NCI-H748 (cell line): Measurements from ENCODE around the gene MICAL3.

Experiments used
- DNase-seq: peaks from one replicate; lab custom pipeline; 2025; ENCODE audit not compliant: unreplicated experiment; lab: John Stamatoyannopoulos, UW

The MICAL3 gene

DNA sequence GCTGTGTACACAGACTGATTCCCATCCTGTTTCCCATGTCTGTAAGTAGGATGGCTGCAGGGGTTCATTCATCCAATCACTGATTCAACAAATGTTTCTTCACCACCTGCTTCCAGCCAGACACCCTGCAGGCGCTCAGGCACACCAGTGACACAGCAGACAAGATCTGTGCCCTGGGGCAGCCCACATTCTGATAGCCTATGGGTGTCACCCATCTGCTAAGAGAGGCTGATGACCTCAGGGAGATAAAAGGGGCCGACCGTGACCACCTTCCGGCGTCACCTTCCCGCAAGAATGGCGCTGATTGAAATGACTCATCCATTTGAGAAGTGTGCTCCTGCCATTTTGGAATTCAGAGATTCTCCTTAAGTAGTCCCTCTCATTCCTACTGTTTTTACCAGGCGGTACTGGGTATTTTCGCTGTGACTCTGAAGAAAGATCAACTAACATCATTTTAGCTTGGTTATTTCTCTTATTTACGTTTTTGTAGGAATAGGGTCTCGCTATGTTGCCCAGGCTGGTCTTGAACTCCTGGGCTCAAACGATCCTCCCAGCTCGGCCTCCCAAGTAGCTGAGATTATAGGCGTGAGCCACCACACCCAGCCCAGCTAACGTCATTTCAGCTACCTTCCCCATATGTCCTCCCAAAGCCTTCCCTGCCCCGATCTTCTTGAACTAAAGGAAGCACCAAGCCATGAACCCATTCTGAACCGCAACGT, 176.8 kb downstream of the MICAL3 start:
- DNase-seq: no peak

DNA sequence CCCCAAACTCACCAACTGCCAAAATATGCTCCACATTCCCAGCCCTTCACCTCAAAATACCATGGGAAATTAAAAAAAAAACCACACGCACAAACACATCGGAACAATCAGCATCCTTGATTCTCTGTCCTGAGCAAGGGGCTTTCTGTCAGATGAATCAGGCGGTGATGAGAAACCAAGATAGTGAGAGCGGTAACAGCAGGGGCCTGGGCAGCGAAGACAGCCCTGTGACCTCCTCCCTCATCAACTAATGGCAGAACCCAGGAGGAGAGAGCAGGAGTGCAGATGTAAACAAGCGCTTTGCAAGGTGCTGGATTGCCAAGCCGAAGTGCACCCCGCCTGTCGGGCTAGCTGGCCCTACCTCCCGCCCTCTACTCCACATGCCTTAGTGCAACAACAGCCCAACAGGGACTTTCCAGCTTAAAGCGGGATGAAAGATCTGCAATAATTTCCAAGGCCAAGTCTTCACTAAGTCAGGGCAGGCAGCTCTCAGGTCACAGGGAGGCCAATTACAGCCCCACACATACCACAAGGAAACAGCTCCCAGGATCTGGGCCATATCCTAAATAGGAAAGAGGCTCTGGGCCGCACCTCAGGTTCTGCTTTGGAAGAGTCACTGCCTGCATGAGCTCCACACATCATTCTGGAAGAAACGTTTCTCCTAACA, 177.9 kb downstream of the MICAL3 start:
- no peak for DNase-seq

DNA sequence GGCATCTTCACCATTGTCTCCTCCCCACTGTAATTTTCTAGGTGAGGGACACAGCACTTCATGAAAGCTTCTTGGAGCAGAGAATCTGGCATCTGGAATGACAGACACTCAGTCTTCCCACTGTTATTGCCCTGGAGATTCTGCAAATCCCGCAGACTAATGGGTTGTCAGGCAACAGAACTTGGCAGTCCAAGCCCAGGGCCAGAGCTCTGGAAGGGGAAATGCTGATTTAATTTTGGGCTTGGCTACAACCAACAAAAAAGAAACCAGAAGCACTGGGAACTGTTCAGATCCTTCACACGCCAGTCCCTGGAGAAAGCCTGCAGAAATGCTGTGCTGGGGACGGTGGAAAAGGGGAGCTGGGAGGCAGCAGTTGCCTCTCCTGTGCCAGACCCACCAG, 178.6 kb downstream of the MICAL3 start:
- DNase-seq: no peak

DNA sequence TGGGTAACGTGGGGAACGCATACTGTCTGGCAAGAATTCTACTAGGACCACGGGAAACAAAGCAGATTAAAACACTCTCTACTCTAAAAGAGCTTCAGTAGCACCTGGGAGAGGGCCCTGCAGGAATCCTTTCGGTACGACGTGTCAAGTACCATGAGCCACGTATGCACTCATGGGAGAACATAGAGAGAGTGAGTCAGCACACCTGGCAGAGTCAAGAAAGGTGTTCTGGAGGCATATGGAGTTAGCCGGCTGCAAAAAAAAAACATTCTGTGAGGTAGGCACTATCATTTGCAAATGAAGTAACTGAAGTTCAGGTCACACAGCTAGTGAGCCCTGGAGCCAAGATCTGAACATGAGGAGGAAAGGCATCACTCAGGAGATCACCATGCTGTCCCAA, 179.0 kb downstream of the MICAL3 start:
- DNase-seq: no peak

DNA sequence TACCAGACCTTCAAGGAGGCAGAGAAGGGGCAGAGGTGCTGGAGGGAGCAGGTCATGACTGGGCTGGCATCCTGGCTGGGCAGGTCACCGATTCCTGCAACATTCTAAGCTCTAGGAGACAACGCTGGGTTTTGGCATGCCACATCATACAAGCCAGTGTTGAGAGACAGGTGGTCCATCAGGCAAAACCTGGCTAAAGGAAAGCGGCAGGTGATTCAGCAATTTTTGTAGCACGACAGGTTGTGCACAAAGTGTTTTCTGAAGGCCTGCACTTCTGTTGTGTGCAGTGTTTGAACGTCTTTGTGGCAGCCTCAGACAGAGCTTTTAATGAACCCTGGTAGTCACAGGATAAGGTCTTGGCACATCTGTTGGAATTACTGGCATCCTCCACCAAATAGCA, 180.2 kb downstream of the MICAL3 start:
- DNase-seq: no peak

DNA sequence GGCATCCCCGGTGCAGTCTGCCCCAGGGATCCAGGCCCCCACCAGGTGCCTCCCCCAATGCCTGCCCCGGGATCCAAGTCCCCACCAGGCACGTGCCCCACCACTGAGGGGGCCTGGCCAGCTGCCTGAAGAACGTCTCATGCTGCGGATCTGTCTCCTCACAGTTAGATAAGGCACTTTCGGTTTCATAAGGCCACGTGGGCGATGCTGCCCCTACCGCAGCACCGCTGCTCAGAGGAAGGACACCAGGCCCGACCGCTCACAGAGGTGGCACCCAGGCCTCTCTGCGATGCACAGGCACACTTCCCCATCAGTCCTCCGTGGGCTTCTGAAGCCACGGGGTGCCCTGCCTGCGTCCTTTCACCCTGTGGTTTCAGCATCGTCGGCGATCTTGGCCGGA, 182.0 kb downstream of the MICAL3 start:
- DNase-seq: no peak

DNA sequence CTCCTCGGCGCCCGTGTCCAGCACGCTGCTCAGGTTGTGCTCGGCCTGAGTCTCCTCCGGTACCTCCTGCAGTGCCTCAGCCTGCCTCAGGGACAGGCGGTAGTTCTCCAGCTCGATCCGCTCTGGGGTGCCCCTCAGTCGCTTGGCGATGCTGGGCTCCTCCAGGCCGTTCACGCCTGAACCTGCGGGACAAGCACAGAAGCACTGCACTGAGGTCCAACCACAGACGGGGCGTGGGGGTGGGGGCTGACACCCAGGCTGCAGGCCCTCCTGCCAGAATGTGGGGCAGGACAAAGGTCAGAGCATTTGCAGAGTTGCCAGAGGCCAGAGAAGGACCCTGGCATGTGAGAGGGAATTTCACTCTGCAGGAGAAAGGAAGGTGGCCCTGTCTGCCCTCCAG, 182.5 kb downstream of the MICAL3 start:
- no peak for DNase-seq

DNA sequence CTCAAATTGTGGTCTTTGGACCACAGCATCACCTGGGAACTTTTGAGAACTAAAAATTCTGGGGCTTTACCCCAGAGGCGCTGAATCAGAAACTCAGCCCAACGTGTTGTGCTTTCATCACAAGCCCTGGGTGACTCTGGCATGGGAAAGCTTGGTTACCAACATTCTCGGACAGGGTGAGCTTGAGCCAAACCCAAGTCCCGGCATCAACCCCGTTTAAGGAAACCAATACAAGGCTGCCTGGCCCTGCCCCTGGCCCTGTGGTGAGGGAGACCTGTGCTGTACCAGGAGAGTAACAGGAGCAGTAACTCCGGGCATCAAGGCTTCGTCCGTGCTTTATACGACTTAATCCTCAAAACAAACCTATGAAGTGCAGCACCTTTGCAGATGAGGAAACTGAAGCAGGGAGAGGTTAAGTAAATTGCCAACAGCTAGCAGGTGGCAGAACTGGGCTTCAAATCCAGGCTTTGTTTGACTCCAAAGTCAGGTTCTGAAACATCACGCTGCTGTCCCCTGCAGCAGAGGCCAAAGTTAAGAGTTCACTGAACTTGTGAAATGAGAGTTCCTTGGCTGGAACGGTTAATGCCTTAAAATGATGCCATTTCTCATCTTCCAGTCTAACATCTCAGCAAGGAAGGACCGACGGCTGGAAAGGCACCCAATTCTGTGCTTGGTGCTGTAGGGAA, 186.0 kb downstream of the MICAL3 start:
- DNase-seq: no peak

DNA sequence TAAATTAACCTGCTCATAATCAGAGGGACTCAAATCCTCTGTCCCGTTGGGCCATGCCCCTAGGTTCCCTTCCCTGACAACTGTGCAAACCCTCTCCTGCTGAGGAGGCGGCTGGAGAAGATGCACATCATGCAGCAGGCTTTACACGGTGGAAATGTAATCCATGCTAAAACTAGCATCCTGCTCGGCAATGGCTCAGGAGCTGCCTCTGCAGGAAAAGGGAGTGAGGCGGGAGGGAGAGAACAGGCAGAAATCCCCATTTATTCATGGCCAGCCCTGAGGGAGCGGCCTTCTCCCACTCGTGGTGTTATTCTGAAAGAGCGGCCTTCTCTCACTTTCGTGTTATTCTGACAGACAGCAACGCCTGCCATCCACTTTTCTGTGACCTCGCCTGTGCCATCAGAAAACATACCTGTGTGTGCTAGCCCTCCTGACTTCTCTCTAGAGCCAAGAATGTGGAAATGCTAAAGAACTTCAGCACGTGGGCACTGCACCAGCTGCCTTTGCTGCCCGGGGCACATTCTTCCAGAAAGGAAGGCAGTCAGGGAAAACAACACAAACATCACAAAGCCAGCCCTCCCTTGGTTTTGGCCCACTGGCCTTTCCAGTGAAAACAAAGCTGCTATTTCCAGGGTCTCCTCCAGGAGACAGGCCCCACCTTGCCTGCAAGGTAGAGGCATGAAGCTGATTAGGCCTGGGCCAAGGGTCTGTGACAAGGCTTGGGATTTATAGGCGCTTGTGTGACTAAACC, 187.2 kb downstream of the MICAL3 start:
- no peak for DNase-seq

DNA sequence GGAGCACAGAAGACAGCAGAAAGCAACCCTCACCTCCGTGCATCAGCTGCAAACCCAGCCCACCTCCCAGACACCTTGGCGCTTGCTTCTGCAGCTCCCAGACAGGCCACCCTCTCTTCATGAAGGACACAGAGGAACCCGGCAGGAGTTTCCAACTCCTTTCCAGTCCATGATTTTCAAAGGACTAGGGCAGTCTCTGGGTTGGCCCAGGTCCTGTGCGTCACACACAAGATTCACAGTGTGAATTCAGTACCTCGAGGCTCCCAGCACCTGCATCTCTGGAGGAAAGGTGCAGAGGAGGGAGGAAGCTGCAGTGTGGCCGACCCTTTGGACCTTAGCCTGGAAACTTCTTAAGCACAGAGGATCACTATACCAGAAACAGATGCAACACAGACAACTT, 189.1 kb downstream of the MICAL3 start:
- no peak for DNase-seq

DNA sequence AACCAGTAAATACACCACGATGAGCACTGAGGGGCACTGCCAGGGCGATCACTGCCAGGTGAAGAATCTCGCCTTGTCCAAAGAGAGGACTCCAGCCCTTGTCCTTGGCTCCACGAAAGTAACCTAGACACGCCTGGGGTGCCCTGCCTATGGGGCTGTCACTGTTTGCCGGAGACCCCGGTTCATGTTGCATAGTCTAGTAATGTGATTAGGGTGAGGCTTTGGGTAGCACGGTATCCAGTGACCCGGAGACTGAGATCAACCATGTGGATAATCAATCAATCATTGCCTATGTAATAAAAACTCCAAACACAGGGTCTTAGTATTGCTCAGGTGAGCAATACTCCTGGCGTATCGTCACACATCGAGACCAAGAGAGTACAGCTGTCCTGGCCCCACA, 190.9 kb downstream of the MICAL3 start:
- no peak for DNase-seq

DNA sequence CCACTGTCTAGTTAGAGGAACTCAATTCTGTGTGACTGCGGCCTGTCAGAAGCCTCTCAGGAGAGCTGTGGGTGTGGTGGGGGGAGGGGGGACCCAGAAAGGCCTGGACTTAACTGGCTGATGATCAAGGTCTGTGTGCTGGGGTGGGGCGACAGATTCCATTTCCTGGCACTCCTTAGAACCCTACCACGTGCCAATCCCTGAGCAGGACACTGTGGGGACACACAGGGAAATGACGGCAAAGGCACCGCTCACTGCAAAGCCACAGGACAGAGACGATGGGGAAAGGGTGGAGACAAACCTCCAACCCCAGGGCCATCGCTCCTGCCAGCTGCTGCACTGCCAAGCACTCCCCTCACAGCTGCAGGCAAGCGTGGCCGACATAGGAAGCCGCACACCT, 191.7 kb downstream of the MICAL3 start:
- no peak for DNase-seq

DNA sequence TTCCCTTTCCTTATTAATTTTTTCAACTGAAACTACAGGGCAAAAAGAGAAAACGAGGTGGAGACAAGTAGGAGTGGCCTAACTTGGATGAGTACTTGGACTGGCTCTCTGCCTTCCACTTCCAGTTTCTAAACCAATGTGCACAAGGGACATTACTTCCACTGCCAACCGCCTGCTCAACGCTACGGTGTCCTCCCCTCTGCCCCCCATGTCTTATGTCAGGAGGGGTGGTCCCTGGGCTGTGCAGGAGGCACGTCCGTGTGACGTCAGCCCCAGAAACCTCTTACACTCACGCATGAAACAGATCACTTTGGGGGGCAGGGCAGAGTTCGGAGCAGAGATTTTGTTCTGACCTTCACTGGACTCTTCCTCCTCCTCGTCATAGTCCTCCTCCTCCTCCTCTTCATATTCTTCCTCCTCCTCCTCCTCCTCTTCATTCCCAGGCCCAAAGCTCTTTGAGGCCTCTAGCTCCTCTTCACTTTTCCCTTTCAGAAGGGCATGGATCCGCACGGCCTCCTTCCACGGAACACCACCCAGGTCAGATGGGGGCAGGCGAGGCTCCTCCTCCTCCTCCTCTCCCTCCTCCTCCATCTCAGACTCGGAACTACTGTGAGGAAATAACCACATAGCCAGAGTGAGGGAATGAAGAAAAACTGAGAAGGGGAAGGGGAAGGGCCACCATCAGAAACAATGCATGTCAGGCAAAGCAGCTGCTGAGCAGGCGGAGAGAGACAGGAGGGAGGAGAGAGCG, 192.7 kb downstream of the MICAL3 start:
- DNase-seq: no peak

DNA sequence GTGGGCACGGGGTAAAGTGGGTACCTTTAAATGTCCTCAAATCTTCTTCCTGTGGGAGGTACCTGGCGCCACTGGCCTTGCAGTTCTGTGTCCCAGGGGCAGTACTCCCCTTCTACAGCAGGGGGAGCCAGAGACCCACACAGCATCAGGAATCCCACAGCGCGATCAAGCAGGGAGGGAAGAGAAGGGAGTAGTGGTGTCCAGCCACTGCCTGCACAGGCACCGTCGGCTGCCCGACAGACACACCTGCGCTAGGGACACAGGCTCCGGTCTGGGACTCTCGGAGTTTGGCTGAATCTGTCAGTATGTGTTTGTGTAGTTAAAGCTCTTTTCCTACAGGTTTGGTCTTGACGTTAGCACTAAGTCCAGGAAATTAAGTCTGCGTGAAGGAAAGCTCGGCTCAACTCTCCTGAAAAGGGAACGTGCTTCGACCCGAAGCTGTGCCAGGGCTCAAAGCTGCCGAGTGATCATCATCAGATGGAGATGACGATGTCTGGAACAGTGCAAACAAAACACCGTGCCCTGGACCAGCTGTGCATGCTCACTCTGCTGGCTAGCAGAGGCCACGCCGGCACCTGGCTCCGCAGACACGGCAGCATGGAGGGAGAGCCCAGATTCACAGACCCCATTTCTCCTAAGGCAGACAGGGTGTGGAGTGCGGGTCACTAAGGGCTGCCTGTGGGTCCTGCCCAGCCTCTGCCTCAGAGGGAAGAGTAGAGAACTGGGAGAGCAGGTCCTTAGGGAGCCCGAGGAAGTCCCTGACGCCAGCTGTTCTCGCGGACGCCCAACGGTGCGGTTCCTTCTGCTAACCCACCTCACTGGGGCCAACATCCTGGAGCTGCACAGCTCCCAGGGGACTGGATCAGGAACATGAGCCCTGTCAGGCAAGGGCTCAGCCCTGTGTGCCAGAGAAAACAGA, 194.1 kb downstream of the MICAL3 start:
- peak; percentile 60 for DNase-seq

DNA sequence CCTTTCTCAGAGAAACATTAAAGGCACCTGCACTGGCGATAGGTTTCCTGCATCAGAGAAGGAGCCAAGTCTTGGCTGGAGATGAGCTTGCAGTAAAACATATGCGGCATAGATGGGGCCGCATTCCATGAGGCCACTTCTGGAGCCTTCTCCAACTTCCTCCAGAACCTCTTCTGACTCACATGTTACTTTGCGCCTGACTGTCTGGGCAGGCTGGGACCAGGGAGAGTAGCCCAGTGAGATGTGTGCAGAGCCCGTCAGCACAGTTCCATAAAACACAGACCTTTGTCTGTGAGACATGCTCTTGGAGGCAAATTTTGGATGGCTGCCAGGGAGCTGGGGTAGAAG, 194.7 kb downstream of the MICAL3 start:
- DNase-seq: no peak

DNA sequence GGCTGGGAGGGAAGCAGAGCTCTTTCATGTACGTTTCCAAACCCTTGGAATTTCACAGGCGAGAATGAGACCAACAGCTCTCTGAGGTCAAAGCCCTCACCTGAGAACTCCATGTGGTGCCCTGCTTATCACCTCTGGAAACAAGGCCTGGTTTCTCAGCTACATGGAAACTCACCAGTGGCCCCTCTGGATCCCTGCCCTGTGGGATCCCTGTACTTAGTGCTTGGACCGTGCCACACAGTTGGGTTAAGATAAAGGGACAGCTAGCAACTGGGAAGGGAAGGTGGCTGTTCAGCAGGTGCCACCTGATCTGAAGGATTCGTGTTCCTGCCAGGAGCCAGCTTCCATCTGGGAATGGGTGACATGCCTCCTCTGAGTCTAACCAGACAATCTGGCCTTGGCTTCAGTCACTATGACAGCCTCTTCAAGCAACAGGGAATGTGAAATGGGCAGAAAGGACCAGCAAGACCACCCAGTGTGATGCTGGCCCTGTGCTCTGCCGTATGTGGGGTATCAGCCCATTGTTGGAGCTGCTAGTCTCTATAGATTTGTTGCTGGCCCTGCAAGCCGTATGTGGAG, 195.8 kb downstream of the MICAL3 start:
- DNase-seq: no peak

DNA sequence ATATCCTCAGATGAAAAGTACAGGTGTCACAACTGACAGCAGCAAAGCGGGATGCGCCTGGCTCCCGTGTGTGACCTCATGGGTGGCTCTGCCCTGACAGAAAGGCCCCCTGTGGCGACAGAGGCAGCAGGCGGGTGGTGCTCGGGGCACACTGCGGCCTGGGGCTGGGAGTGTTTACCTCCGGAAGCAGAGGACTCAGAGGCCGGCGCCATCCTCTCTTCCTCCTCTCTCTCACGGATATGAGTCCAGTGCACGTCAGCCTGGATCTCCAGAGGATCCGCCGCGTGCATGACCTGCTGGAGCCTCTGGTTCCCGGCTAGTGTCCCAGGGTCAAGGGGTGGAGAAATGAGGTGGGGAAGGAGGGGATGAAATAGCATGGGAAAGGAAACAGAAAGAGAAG, 196.9 kb downstream of the MICAL3 start:
- no peak for DNase-seq

DNA sequence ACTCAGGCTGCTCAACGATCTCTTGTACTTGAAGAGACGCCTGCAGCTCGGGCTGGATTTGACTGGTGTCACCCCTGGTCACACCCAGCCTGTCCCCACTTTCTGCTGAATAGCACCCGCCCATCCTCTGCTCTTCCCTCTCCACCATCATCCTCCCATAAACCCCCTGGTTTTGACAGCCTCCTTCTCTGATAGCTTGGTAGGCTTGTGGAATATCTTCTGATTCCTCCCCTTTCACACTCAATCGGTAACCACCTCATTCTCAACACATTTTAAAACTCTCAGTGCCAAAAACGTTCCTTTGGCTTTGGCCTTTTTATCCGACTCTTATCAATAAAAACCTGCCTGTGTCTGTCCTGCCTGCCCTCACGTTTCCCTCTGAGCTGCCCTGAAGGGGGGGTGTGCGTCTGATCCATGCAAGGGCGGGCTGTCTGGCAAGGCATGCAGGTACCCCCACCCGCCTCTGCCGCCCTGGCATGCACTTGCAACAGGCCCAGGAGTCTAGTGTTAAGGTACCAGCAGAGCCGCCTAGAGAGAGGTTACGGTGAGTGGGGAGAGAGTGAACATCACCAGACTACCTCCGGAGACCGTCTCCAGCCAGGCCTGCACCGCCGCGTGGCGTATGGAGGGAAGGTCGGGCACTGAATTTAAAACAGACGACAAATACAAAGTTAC, 198.3 kb downstream of the MICAL3 start:
- DNase-seq: no peak

DNA sequence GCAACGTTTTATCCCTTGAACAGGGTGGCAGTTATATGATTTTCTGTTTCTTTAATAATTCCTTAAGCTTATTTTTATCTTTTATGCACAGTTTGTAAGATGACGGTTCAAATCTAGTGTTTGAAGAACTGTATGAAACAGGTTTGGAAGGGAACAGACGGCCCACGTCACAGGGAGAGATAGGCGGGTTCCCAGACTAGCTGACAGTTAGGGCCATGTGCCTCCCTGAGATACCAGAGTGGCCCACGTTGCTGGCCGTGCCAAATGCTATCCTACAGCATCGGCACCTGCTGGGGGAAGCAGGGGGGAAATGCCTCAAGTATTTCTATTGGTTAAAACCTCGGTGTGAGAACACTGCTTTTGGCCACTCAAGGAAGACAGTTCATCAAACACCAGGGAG, 199.9 kb downstream of the MICAL3 start:
- DNase-seq: no peak
